ENCODE measurements around the gene ZNF678.

GRCh38 chr1:227613526-227613925, 50.2 kb downstream of the ZNF678 start:
- no peak for TF ChIP-seq EZH2 (IDR thresholded peaks at IDR 0.05; ENCODE audit: insufficient read depth, poor library complexity, severe bottlenecking)
- TF ChIP-seq EZH2phosphoT487 (IDR thresholded peaks at IDR 0.05; ENCODE audit: insufficient read depth, low read depth): no peak

Data from GM23248 (cell line).